Inflammatory macrophage treated with lipopolysaccharide for 4 hours (primary cell): ENCODE data around the gene RELB.
A peak's percentile ranks its signal among the peaks of the same experiment; 100 is the strongest.
"Not testable (repeated sequence)": the region's sequence is repeated elsewhere in the genome, so short reads cannot be mapped to it uniquely, and the experiment has no call there.

ENCODE experiments used
- DNase-seq: peaks from one replicate; pipeline ENCODE4 v3.0.0-alpha.2; 2020

RELB gene

DNA sequence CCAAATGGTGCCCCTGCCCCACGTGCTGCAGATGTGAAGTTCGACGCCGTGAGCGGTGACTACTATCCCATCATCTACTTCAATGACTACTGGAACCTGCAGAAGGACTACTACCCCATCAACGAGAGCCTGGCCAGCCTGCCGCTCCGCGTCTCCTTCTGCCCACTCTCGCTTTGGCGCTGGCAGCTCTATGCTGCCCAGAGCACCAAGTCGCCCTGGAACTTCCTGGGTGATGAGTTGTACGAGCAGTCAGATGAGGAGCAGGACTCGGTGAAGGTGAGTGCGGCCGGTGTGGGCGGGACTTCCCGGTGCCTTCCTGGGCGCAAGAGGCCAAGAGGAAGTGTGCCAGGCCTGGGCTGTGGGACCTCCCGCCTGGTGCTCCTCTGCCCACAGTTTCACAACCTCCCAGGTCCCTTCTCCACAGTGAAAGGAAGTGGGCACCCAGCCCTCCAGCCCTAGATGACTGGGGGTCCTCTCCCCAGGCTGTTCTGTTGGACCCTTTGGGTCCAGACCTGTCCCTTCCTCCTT lies 14.1 kb upstream of the RELB start:
- peak; percentile 8 for DNase-seq

DNA sequence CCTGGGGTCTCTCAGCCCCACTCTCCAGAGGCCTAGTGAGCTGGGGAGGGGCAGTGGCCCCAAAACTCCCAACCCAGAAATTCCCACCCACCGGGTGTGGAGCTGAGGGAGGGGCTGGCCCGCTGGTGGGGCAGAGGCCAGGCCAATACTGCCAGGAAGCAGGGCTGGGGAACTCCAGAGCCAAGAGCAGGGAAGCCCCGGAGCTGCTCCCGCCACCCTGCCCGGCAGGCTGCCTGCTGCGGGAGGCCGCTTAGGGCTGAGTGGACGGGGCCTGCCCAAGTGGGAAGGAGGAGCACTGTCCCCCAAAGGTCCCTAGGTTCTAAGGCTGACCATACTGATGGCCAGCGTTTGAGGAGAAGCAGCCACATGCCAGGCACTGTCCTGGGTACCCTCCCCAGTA lies 13.0 kb upstream of the RELB start:
- no peak for DNase-seq

DNA sequence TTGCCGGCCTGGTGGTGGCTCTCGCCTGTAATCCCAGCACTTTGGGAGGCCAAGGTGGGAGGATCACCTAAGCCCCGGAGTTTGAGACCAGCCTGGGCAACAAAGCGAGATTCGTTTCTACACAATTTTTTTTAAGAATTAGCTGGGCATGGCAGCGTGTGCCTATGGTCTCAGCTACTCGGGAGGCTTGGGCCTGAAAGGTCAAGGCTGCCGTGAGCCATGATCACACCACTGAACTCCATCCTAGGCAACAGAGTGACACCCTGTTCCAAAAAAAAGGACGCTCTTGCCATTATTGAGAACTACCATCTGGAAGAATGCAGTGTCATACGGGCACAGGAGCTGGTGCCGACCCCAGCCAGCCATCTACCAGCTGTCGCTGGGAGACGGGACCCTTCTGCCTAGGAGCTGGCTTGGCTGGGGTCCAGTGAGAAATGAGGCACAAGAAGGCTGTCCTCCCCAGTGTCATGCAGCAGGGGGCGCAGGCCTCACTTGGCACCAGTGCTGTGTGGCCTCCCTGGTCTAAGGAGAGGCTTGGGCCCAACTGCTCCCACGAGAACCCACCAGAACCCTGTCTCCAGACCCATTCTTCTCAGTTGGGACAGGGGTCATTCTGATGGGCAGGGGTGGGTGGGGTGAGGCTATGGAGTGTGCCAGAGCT lies 12.2 kb upstream of the RELB start:
- peak; percentile 57 for DNase-seq

GRCh38 chr19:44990459-44990858 lies 10.8 kb upstream of the RELB start:
- DNase-seq, result no peak

GRCh38 chr19:44990966-44991365 lies 10.3 kb upstream of the RELB start:
- no peak for DNase-seq

GRCh38 chr19:44992336-44993163 lies 8.7 kb upstream of the RELB start:
- no peak for DNase-seq

DNA sequence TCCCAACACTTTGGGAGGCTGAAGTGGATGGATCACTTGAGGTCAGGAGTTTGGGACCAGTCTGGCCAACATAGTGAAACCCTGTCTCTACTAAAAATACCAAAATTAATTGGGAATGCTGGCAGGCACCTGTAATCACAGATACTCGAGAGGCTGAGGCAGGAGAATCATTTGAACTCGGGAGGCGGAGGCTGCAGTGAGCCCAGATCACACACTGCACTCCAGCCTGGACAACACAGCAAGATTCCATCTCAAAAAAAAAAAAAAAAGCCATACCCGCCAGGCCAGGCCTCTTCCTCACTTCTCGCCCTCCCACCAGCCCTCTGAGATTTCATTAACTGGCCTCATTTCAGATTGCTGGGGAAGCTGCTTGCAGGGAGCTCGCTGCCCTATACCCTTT lies 7.7 kb upstream of the RELB start:
- no peak for DNase-seq

GRCh38 chr19:44993926-44994537 lies 7.2 kb upstream of the RELB start:
- DNase-seq, result no peak

DNA sequence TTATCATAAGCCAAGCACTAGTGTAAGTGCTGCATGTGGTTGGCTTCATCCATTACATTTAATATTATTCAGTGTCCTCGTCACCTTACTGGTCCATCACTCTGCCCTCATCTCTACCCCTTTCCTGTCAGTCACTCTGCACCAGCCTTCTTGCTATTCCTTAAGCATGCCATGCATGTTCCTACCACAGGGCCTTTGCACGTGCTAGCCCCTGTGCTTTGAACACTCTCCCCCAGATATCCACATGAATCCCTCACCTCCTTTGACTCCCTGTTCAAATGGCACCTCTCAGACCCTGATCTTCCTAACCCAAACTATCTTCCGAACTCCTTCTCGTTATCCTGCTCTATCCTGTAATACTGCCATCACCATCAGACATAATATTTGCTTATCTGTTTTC lies 3.2 kb upstream of the RELB start:
- DNase-seq, result no peak

DNA sequence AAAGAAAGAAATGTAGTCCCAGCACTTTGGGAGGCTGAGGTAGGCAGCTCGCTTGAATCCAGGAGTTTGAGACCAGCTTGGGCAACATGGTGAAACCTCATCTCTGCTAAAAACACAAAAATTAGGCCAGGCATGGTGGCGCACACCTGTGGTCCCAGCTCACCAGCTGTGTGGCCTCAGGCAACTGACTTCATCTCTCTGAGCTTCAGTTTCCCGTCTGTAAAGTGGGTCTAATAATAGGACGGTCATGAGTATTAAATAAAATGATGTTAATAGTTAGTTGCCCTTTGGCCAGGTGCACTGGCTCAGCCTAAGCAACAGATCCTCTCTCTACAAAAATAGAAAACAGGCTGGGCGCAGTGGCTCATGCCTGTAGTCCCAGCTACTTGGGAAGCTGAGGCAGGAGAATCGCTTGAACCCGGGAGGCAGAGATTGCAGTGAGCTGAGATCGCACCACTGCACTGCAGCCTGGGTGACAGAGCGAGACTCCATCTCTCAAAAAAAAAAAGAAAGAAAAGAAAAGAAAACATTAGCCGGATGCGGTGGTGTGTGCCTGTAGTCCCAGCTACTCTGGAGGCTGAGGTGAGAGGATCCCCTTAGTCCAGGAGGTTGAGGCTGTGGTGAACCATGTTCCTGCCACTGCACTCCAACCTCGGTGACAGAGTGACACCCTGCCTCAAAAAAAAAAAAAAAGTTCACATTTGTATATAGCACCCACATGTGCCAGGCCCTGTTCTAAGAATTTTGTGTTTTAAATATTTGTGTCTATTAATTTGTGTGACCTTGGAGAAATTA lies 1.9 kb upstream of the RELB start:
- not testable (repeated sequence) for DNase-seq

DNA sequence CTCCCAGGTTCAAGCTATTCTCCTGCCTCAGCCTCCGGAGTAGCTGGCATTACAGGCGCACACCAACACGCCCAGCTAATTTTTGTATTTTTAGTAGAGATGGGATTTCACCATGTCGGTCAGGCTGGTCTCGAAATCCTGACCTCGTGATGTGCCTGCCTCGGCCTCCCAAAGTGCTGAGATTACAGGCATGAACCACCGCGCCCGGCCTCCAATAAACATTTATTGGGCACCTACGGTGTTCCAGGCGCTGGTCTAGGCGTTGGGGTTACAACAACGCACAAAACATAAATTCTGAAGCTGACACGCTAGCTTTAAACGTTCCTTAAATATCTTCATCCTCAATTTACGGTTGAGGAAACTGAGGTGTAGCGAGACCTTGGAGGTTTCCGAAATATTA lies 599 bp upstream of the RELB start:
- DNase-seq, result not testable (repeated sequence)

DNA sequence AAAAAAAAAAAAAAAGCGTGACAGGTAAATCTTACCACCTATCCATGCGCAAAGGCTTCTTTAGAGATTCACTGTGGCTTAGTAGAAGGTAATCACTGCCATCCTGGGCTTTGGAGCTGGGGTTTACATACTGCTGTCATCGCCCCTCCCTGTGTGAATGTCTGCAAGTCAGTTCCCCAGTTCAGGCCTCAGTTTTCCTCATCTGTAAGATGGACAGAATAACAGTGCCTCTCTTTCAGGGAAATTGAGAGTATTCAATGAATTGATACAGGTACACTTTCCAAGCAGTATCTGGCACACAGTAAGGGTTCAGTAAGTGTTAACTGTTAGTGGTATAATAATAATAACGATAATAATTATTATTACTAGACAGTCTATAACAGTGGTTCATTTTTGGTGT lies 2.2 kb downstream of the RELB start:
- DNase-seq, result no peak

- no peak for DNase-seq
Measured at GRCh38 chr19:45005787-45006186, 4.5 kb downstream of the RELB start.

DNA sequence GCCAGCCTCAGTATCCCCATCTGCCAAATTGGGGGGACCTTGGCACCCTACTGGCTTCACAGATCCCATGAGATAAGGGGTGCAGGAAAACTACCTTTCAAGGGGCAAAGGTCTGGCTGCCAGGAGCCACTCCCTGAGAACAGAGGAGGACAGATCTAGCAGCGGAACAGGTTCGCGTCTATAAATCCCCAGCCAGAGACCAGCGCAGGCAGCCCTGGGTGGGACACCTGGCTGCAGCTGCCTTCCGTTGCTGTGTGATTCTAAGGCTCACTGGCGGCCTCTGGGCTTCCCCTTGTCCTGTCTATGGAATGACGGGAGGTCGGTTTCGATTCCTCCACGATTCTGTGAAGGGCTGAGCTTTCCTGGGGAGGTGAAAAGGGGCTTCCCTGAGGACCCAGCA lies 7.3 kb downstream of the RELB start:
- DNase-seq, result no peak

GRCh38 chr19:45009625-45010255 lies 8.5 kb downstream of the RELB start:
- no peak for DNase-seq

- DNase-seq, result no peak
Measured at GRCh38 chr19:45010306-45010705, 9.0 kb downstream of the RELB start.

- no peak for DNase-seq
Measured at GRCh38 chr19:45011959-45012358, 10.7 kb downstream of the RELB start.

DNA sequence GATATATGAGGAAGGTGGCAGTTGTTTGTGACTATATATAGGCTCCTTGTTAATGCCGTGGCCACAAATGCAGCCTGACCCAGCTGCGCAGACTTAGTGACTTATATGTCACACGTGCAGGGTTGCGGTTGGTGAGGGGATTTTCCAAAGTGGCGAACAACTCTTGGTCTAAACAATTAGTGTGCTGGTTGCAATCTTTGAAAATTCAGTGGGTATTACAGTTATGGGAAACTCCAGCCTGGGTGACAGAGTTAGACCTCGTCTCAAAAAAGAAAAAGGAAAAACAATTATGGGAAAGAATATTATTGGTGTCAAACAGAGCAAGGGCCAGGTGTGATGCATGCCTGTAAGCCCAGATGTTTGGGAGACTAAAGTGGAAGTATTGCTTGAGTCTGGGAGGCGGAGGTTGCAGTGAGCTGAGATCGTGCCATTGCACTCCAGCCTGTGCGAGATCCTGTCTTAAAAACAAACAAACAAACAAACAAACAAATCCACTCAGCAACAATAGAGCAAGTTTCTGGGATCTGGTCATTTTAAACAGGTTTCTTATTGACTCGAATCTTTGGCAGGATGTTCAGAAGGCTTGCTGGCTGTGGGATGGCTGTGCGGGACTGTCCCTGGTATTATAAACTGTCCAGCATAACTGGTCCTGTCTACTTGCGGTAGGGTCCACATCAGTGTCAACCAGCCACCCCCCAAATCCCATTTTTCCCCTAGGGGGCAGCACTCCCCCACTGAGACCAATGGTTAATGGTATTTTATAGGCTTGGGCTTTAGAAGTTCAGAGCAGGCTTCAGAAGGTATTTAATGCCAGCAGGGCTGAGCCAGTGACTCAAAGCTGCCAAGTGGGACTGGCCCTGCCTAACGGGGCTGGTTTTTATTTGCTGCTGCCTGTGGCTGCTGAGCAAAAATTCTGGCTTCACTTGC lies 15.4 kb downstream of the RELB start:
- peak; percentile 61 for DNase-seq

GRCh38 chr19:45019187-45019586 lies 17.9 kb downstream of the RELB start:
- no peak for DNase-seq

DNA sequence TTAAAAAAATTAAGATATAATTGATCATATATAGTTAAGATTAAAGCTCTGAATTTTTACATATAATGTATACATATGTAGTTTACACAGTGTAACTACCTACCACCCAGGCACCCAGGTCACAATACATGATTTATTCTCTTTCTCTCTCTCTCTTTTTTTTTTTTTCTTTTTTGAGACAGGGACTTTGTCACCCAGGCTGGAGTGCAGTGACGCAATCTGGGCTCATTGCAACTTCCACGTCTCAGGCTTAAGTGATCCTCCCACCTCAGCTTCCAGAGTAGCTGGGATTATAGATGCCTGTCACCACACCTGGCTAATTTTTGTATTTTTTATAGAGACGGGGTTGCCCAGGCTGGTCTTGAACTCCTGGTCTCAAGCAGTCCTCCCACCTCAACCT lies 18.8 kb downstream of the RELB start:
- DNase-seq, result peak; percentile 11

- no peak for DNase-seq
Measured at GRCh38 chr19:45021971-45022370, 20.7 kb downstream of the RELB start.
